IMR-90 (cell line): ENCODE data around the gene SNTG2.

ENCODE experiments used
- BHLHE40 ChIP-seq: fragments of 150-350 bp; IDR thresholded peaks from 2 replicates; pipeline ENCODE4 v1.6.1; 2016; ENCODE audit warnings: mild to moderate bottlenecking, low read depth, low read length
- CEBPB ChIP-seq: IDR thresholded peaks from 2 replicates; pipeline ENCODE4 v1.6.1; 2012; ENCODE audit warnings: low read depth, low read length, improper control_type of control experiment
- CHD1 ChIP-seq: IDR thresholded peaks from 2 replicates; pipeline ENCODE4 v1.6.1; 2012; ENCODE audit warnings: low read depth, low read length, improper control_type of control experiment
- CTCF ChIP-seq: conservative IDR thresholded peaks from 2 replicates; pipeline ENCODE4 v1.5.1; 2012; ENCODE audit warnings: mild to moderate bottlenecking, low read depth, low read length, improper control_type of control experiment
- ELK1 ChIP-seq: fragments of 150-350 bp; IDR thresholded peaks from 2 replicates; pipeline ENCODE4 v1.6.1; 2016; ENCODE audit warnings: low read depth, mild to moderate bottlenecking, low read length, moderate library complexity, borderline replicate concordance
- FOS ChIP-seq: fragments of 150-350 bp; IDR thresholded peaks from 2 replicates; pipeline ENCODE4 v1.6.1; 2016; ENCODE audit warnings: low read depth, low read length
- MAFK ChIP-seq: IDR thresholded peaks from 2 replicates; pipeline ENCODE4 v1.6.1; 2012; ENCODE audit warnings: low read depth, low read length, improper control_type of control experiment
- MAZ ChIP-seq: IDR thresholded peaks from 2 replicates; pipeline ENCODE4 v1.6.1; 2012; ENCODE audit warnings: low read depth, mild to moderate bottlenecking, low read length, improper control_type of control experiment, moderate library complexity, borderline replicate concordance
- POLR2A ChIP-seq: IDR thresholded peaks from 2 replicates; pipeline ENCODE4 v1.6.1; 2012; ENCODE audit warnings: mild to moderate bottlenecking, low read depth, low read length
- RAD21 ChIP-seq: IDR thresholded peaks from 2 replicates; pipeline ENCODE4 v1.6.1; 2012; ENCODE audit warnings: low read length, improper control_type of control experiment
- RCOR1 ChIP-seq: IDR thresholded peaks from 2 replicates; pipeline ENCODE4 v1.6.1; 2012; ENCODE audit warnings: mild to moderate bottlenecking, low read length, improper control_type of control experiment; ENCODE audit not compliant: insufficient replicate concordance
- USF2 ChIP-seq: fragments of 150-350 bp; IDR thresholded peaks from 2 replicates; pipeline ENCODE4 v1.6.1; 2017; ENCODE audit warnings: mild to moderate bottlenecking, antibody characterized with exemption, low read length, low read depth

- TF ChIP-seq CTCF (no peak), CHD1 (no peak), POLR2A (no peak), CEBPB (no peak), RCOR1 (no peak), RAD21 (no peak), USF2 (no peak), BHLHE40 (no peak), ELK1 (no peak), MAZ (no peak), MAFK (no peak), FOS (no peak)
Measured at GRCh38 chr2:1350111-1350510, 399.5 kb downstream of the SNTG2 start.
